SH-SY5Y (cell line): ENCODE results near the gene KYAT1.

Experiments used
- GATA2 ChIP-seq: IDR thresholded peaks from 2 replicates; pipeline ENCODE4 v1.6.1; 2011; ENCODE audit warnings: mild to moderate bottlenecking, low read depth, low read length
- GATA3 ChIP-seq: IDR thresholded peaks from 2 replicates; pipeline ENCODE4 v1.6.1; 2011; ENCODE audit warnings: low read depth, mild to moderate bottlenecking, low read length, moderate library complexity

KYAT1 gene

GRCh38 chr9:128899566-128900322, 18.0 kb upstream of the KYAT1 start:
- no peak for TF ChIP-seq GATA2
- no peak for TF ChIP-seq GATA3

GRCh38 chr9:128898845-128899565, 17.3 kb upstream of the KYAT1 start:
- TF ChIP-seq GATA3 (no peak), GATA2 (no peak)

GRCh38 chr9:128898382-128898781, 16.6 kb upstream of the KYAT1 start:
- no peak for TF ChIP-seq GATA2
- TF ChIP-seq GATA3: no peak

- TF ChIP-seq GATA3 (no peak), GATA2 (no peak)
These were observed 13.8 kb upstream of the KYAT1 start for GRCh38 chr9:128895556-128895955.

GRCh38 chr9:128894764-128895163, 13.0 kb upstream of the KYAT1 start:
- no peak for TF ChIP-seq GATA2
- no peak for TF ChIP-seq GATA3

GRCh38 chr9:128893354-128893753, 11.6 kb upstream of the KYAT1 start:
- TF ChIP-seq GATA3 (no peak), GATA2 (no peak)

- TF ChIP-seq GATA2 (no peak), GATA3 (no peak)
These were observed 10.6 kb upstream of the KYAT1 start for GRCh38 chr9:128892221-128892921.

- TF ChIP-seq GATA3 (no peak), GATA2 (no peak)
These were observed 9.8 kb upstream of the KYAT1 start for GRCh38 chr9:128891321-128892220.

- TF ChIP-seq GATA3 (no peak), GATA2 (no peak)
These were observed 6.2 kb upstream of the KYAT1 start for GRCh38 chr9:128887914-128888350.

- TF ChIP-seq GATA2 (no peak), GATA3 (no peak)
These were observed 5.3 kb upstream of the KYAT1 start for GRCh38 chr9:128887049-128887448.

GRCh38 chr9:128886211-128886891, 4.6 kb upstream of the KYAT1 start:
- TF ChIP-seq GATA3 (no peak), GATA2 (no peak)

GRCh38 chr9:128885798-128886197, 4.0 kb upstream of the KYAT1 start:
- no peak for TF ChIP-seq GATA2
- TF ChIP-seq GATA3: no peak

- no peak for TF ChIP-seq GATA2
- TF ChIP-seq GATA3: no peak
These were observed 3.6 kb upstream of the KYAT1 start for GRCh38 chr9:128885376-128885775.

GRCh38 chr9:128884164-128884563, 2.4 kb upstream of the KYAT1 start:
- TF ChIP-seq GATA3 (no peak), GATA2 (no peak)
